Endodermal cell (in vitro differentiated cells): ENCODE results near the gene CCDC146. TPM values are rescaled to one million over a fixed set of nuclear protein-coding genes. Genes with fewer than 3 reads are reported as not detected.

Experiments used
- DNase-seq: peaks from one replicate; pipeline ENCODE4 v3.0.0-alpha.2; 2017
- H3K27ac ChIP-seq: 2 replicates; pipeline ENCODE4 v1.5.1; 2013; ENCODE audit warnings: mild to moderate bottlenecking, low read depth, low read length, moderate library complexity
- H3K27me3 ChIP-seq: 2 replicates; pipeline ENCODE4 v1.6.1; 2013; ENCODE audit warnings: mild to moderate bottlenecking, low read length, moderate library complexity; ENCODE audit not compliant: insufficient read depth, control insufficient read depth, poor library complexity, severe bottlenecking
- H3K36me3 ChIP-seq: 2 replicates; pipeline ENCODE4 v1.7.0; 2013; ENCODE audit warnings: mild to moderate bottlenecking, low read length, moderate library complexity; ENCODE audit not compliant: control insufficient read depth, insufficient read depth
- H3K4me1 ChIP-seq: one replicate; pipeline ENCODE4 v1.7.0; 2013; ENCODE audit warnings: low read length; ENCODE audit not compliant: control insufficient read depth, insufficient read depth
- H3K4me3 ChIP-seq: 2 replicates; pipeline ENCODE4 v1.5.1; 2013; ENCODE audit warnings: mild to moderate bottlenecking, low read length, moderate library complexity
- H3K9ac ChIP-seq: 2 replicates; pipeline ENCODE4 v1.6.1; 2013; ENCODE audit warnings: mild to moderate bottlenecking, low read length, moderate library complexity; ENCODE audit not compliant: poor library complexity, severe bottlenecking; ENCODE audit errors: extremely low read depth
- H3K9me3 ChIP-seq: 2 replicates; pipeline ENCODE4 v1.6.1; 2013; ENCODE audit warnings: mild to moderate bottlenecking, low read length, moderate library complexity; ENCODE audit not compliant: control insufficient read depth
- H3K27ac Mint-ChIP-seq: 2 replicates; pipeline ENCODE4 v1.8.0; 2020; ENCODE audit warnings: mixed read lengths
- H3K27me3 Mint-ChIP-seq: 2 replicates; pipeline ENCODE4 v1.8.0; 2021; ENCODE audit warnings: mild to moderate bottlenecking, mixed read lengths; ENCODE audit not compliant: insufficient read depth
- H3K36me3 Mint-ChIP-seq: 2 replicates; pipeline ENCODE4 v1.8.0; 2020; ENCODE audit warnings: low read depth, mixed read lengths
- H3K4me1 Mint-ChIP-seq: 2 replicates; pipeline ENCODE4 v1.8.0; 2020; ENCODE audit warnings: mixed read lengths
- H3K4me3 Mint-ChIP-seq: 2 replicates; pipeline ENCODE4 v1.8.0; 2020; ENCODE audit warnings: mild to moderate bottlenecking, moderate library complexity, mixed read lengths
- H3K9me3 Mint-ChIP-seq: 2 replicates; pipeline ENCODE4 v1.8.0; 2020; ENCODE audit warnings: mild to moderate bottlenecking, mixed read lengths
- CTCF ChIP-seq: fragments of 200-600 bp; sonication (generic); conservative IDR thresholded peaks from 2 replicates; pipeline ENCODE4 v1.5.0; 2021; ENCODE audit warnings: antibody characterized with exemption, mild to moderate bottlenecking
- WGBS, 2 experiments: methylation state at CpG; one replicate each; pipeline versions ENCODE4 v1.1.5 to v1.1.7; 2013; ENCODE audit warnings: missing lambda C conversion rate in 2 of 2, mixed read lengths in 1 of 2; ENCODE audit not compliant: insufficient coverage in 1 of 2, insufficient read length in 1 of 2; 5-methylcytosine and 5-hydroxymethylcytosine counted together
- total RNA-seq, 2 donors: library from RNA; stranded (reverse); fragmentation: NEBNext Ultra II Directional in 1 of 2; extraction: Animal tissue kit (Norgen Biotek cat#: 25700) in 1 of 2; gene quantifications; 2 replicates in 1 of 2; 3 replicates in 1 of 2; pipeline ENCODE4 v1.2.1, GENCODE V29; 2021

The CCDC146 gene
- total RNA-seq, 2 donors from 2014 or later = 2.7 to 5.2 TPM

GRCh38 chr7:77339726-77340125 is 217.3 kb downstream of the CCDC146 start:
- Histone ChIP-seq H3K9me3 (peaks cover 23% of the 10 kb centered on the region), H3K4me1 (no peaks in the 10 kb centered on the region), H3K27me3 (no peaks in the 10 kb centered on the region), H3K9ac (no peak overlapping the region), H3K4me3 (no peak overlapping the region), H3K27ac (no peak overlapping the region), H3K36me3 (no peaks in the 10 kb centered on the region)
- 83 to 90% methylated on average over 2 to 5 of the region's 5 CpGs for WGBS, 2 experiments
- Mint-ChIP-seq H3K27ac (no peak overlapping the region), H3K4me1 (peaks cover 14% of the 10 kb centered on the region), H3K9me3 (peaks cover 4% of the 10 kb centered on the region), H3K36me3 (peaks cover 5% of the 10 kb centered on the region), H3K4me3 (no peak overlapping the region), H3K27me3 (no peaks in the 10 kb centered on the region)
- no peak for DNase-seq
- no peak for TF ChIP-seq CTCF

Other genes with a start within 250 kb of the CCDC146 start
- not detected for gene SPDYE17, start 90.3 kb upstream of the CCDC146 start, total RNA-seq
- gene SPDYE18, start 60.1 kb upstream of the CCDC146 start, total RNA-seq = under 1 TPM in 1 of 2 donors, not detected in 1; 0.89 TPM
- not detected for gene FGL2, start 77.2 kb downstream of the CCDC146 start, total RNA-seq